Measurements from ENCODE around the gene RPTOR.

The RPTOR gene

GRCh38 chr17:81009136-81009535 lies 464.5 kb downstream of the RPTOR start:
- no peak for DNase-seq

GRCh38 chr17:81010935-81011334 lies 466.3 kb downstream of the RPTOR start:
- no peak for DNase-seq

DNA sequence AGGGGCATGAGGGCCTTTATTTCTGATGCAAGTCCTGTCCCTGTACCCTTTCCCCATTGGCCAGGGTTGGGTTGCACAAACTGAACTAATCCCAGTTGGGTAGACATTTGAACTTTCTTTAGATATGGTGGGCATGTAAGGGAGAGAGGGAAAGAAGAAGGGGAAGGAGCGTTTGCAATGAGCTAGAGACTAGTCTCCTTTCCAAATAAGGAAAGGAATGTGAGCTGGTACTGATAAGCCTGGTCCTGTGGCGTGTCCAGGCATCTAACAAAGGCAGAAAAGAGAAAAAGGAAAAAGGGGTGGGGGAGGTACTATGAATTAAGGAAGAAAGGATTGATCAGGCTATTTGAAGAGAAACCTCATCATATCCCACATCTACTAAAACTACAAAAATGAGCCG lies 467.3 kb downstream of the RPTOR start:
- DNase-seq: no peak

- DNase-seq: no peak
These were observed 468.2 kb downstream of the RPTOR start for GRCh38 chr17:81012574-81013447.

- no peak for DNase-seq
These were observed 469.0 kb downstream of the RPTOR start for GRCh38 chr17:81013642-81014041.

DNA sequence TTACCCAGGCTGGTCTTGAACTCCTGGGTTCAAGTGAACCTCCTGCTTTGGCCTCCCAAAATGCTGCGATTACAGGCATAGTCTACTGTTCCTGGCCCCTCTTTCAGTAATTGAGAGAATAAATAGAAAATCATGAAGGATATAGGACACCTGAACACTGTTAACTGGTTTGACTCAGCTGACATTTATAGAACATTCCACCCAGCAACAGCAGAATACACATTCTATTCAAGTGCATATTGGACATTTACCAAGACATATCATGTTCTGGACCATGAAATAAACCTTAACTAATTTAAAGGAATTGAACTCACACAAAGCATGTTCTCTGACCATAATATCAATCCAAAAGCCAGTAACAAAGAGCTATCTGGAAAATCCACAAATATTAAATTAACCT lies 470.5 kb downstream of the RPTOR start:
- DNase-seq: no peak

All from CD4-positive, alpha-beta T cell treated with Interleukin-4 for 1 hour (primary cell).